GM18499 (cell line): ENCODE measurements around the gene SYNE3.

Experiments used
- ATAC-seq: cut with Tn5 transposase; IDR thresholded peaks from one replicate; pipeline ENCODE4 v1.9.1; 2021; ENCODE audit warnings: moderate number of reproducible peaks; ENCODE audit not compliant: insufficient read depth, unreplicated experiment

The SYNE3 gene

GRCh38 chr14:95516554-95517181, at the start of gene SYNE3:
Gene SYNE3 (minus strand): TSS chr14:95516650. CDS start chr14:95475821, 40,829 bp downstream.
- peak; percentile 3 for ATAC-seq

- no peak for ATAC-seq
These were observed 47.6 kb upstream of the SYNE3 start for GRCh38 chr14:95564060-95564459.

GRCh38 chr14:95562892-95563685, 46.6 kb upstream of the SYNE3 start:
- ATAC-seq: no peak

GRCh38 chr14:95561001-95561412, 44.6 kb upstream of the SYNE3 start:
- peak; percentile 70 for ATAC-seq

- ATAC-seq: no peak
These were observed 42.8 kb upstream of the SYNE3 start for GRCh38 chr14:95559203-95559602.

- no peak for ATAC-seq
These were observed 41.4 kb upstream of the SYNE3 start for GRCh38 chr14:95557832-95558231.

- no peak for ATAC-seq
These were observed 40.8 kb upstream of the SYNE3 start for GRCh38 chr14:95557291-95557690.

- no peak for ATAC-seq
These were observed 38.6 kb upstream of the SYNE3 start for GRCh38 chr14:95555053-95555452.

GRCh38 chr14:95553141-95553540, 36.7 kb upstream of the SYNE3 start:
- no peak for ATAC-seq

- ATAC-seq: no peak
These were observed 35.0 kb upstream of the SYNE3 start for GRCh38 chr14:95551435-95551834.

- ATAC-seq: no peak
These were observed 33.5 kb upstream of the SYNE3 start for GRCh38 chr14:95549656-95550585.

GRCh38 chr14:95548328-95548929, 32.0 kb upstream of the SYNE3 start:
- no peak for ATAC-seq

- no peak for ATAC-seq
These were observed 31.3 kb upstream of the SYNE3 start for GRCh38 chr14:95547626-95548327.

- no peak for ATAC-seq
These were observed 30.8 kb upstream of the SYNE3 start for GRCh38 chr14:95547272-95547625.

GRCh38 chr14:95545515-95546168, 29.2 kb upstream of the SYNE3 start:
- ATAC-seq: no peak

GRCh38 chr14:95544588-95544987, 28.1 kb upstream of the SYNE3 start:
- no peak for ATAC-seq

GRCh38 chr14:95543021-95543420, 26.6 kb upstream of the SYNE3 start:
- no peak for ATAC-seq

- no peak for ATAC-seq
These were observed 25.8 kb upstream of the SYNE3 start for GRCh38 chr14:95541932-95542930.
